CD4-positive, alpha-beta T cell treated with Interleukin-10 for 1 hour (primary cell): Measurements from ENCODE around the gene MRGPRF.

Experiments used
- DNase-seq: peaks from one replicate; pipeline ENCODE4 v3.0.0-alpha.2; 2020

The MRGPRF gene

GRCh38 chr11:69050592-69051380 lies 37.7 kb upstream of the MRGPRF start:
- no peak for DNase-seq

- DNase-seq, result peak; percentile 30
Measured at GRCh38 chr11:69049490-69049867, 36.4 kb upstream of the MRGPRF start.

- DNase-seq, result peak; percentile 94
Measured at GRCh38 chr11:69048694-69049489, 35.8 kb upstream of the MRGPRF start, which contains the start of gene TPCN2. TPCN2 (plus strand) TSS chr11:69048932; CDS start chr11:69048998, 66 bp downstream.

GRCh38 chr11:69048031-69048693 lies 35.1 kb upstream of the MRGPRF start:
- DNase-seq, result no peak

GRCh38 chr11:69044111-69045013 lies 31.3 kb upstream of the MRGPRF start:
- DNase-seq, result peak; percentile 22

- no peak for DNase-seq
Measured at GRCh38 chr11:69041516-69041915, 28.5 kb upstream of the MRGPRF start.

- DNase-seq, result no peak
Measured at GRCh38 chr11:69040581-69041260, 27.7 kb upstream of the MRGPRF start.

GRCh38 chr11:69040051-69040450 lies 27.0 kb upstream of the MRGPRF start:
- no peak for DNase-seq

- no peak for DNase-seq
Measured at GRCh38 chr11:69039501-69039900, 26.5 kb upstream of the MRGPRF start.

- no peak for DNase-seq
Measured at GRCh38 chr11:69037544-69037943, 24.5 kb upstream of the MRGPRF start.

GRCh38 chr11:69037074-69037473 lies 24.0 kb upstream of the MRGPRF start:
- no peak for DNase-seq

- DNase-seq, result no peak
Measured at GRCh38 chr11:69035946-69036340, 22.9 kb upstream of the MRGPRF start.

- DNase-seq, result no peak
Measured at GRCh38 chr11:69035150-69035945, 22.3 kb upstream of the MRGPRF start.

GRCh38 chr11:69034123-69034867 lies 21.2 kb upstream of the MRGPRF start:
- DNase-seq, result no peak

- DNase-seq, result no peak
Measured at GRCh38 chr11:69033431-69033830, 20.4 kb upstream of the MRGPRF start.

GRCh38 chr11:69032833-69033232 lies 19.8 kb upstream of the MRGPRF start:
- no peak for DNase-seq

GRCh38 chr11:69030301-69030700 lies 17.3 kb upstream of the MRGPRF start:
- no peak for DNase-seq

GRCh38 chr11:69027704-69028372 lies 14.8 kb upstream of the MRGPRF start:
- DNase-seq, result no peak

GRCh38 chr11:69024509-69024908 lies 11.5 kb upstream of the MRGPRF start:
- DNase-seq, result no peak

GRCh38 chr11:69022260-69022659 lies 9.2 kb upstream of the MRGPRF start:
- DNase-seq, result no peak
